Stomach smooth muscle (tissue), 2 donors: Measurements from ENCODE around the gene OR56A5.

Source experiments
- H3K27ac ChIP-seq: one replicate; pipeline ENCODE4 v1.7.0; 2013; ENCODE audit warnings: mild to moderate bottlenecking, low read length, inconsistent platforms
- H3K27me3 ChIP-seq, 2 donors: one replicate each; pipeline ENCODE4 v1.7.0; 2013; ENCODE audit warnings: low read length in 2 of 2; ENCODE audit not compliant: insufficient read depth in 2 of 2, control insufficient read depth in 1 of 2
- H3K36me3 ChIP-seq, 2 donors: one replicate each; pipeline ENCODE4 v1.7.0; 2013; ENCODE audit warnings: low read length in 2 of 2; ENCODE audit not compliant: control insufficient read depth in 2 of 2, insufficient read depth in 2 of 2
- H3K4me1 ChIP-seq: one replicate; pipeline ENCODE4 v1.7.0; 2013; ENCODE audit warnings: low read length; ENCODE audit not compliant: control insufficient read depth, insufficient read depth
- H3K4me3 ChIP-seq, 2 donors: one replicate each; pipeline ENCODE4 v1.7.0; 2013; ENCODE audit warnings: low read length in 2 of 2
- H3K9ac ChIP-seq, 2 donors: one replicate each; pipeline ENCODE4 v1.7.0; 2013; ENCODE audit warnings: low read length in 2 of 2, mild to moderate bottlenecking in 1 of 2
- H3K9me3 ChIP-seq, 2 donors: one replicate each; pipeline ENCODE4 v1.7.0; 2013; ENCODE audit warnings: low read length in 2 of 2; ENCODE audit not compliant: control insufficient read depth in 2 of 2
- donor health status: healthy.
- donor health status: Pancreatic carcinoma.

OR56A5 gene

GRCh38 chr11:5968394-5968793 lies at the start of gene OR56A5:
OR56A5 (minus strand) TSS chr11:5968494; CDS start chr11:5968494, 0 bp downstream.
- Histone ChIP-seq H3K36me3 (no peaks in the 10 kb centered on the region), H3K4me3 (no peak within 1 kb of the TSS), H3K4me1 (no peaks in the 10 kb centered on the region), H3K27ac (no peak within 1 kb of the TSS), H3K27me3 (no peaks in the 10 kb centered on the region), H3K9ac (no peak within 1 kb of the TSS), H3K9me3 (peaks cover 3 to 5% of the 10 kb centered on the region in 2 donors)

GRCh38 chr11:6013042-6013441 lies 44.7 kb upstream of the OR56A5 start:
- Histone ChIP-seq H3K4me1 (no peaks in the 10 kb centered on the region), H3K27me3 (peaks cover 2 to 3% of the 10 kb centered on the region in 2 donors), H3K9ac (no peak overlapping the region), H3K27ac (no peak overlapping the region), H3K9me3 (no peaks in the 10 kb centered on the region), H3K36me3 (no peaks in the 10 kb centered on the region), H3K4me3 (no peak overlapping the region)

GRCh38 chr11:6012035-6012668 lies 43.9 kb upstream of the OR56A5 start:
- H3K27me3 ChIP-seq = peaks cover 2 to 3% of the 10 kb centered on the region in 2 donors
- H3K36me3 ChIP-seq = no peaks in the 10 kb centered on the region
- H3K9me3 ChIP-seq = no peaks in the 10 kb centered on the region
- no peak overlapping the region for H3K4me3 ChIP-seq
- no peak overlapping the region for H3K27ac ChIP-seq
- no peaks in the 10 kb centered on the region for H3K4me1 ChIP-seq
- H3K9ac ChIP-seq = no peak overlapping the region

GRCh38 chr11:6006846-6007245 lies 38.6 kb upstream of the OR56A5 start, which contains the start of gene OR56A4:
OR56A4 (minus strand) TSS chr11:6006946; CDS start chr11:6002992, 3,954 bp downstream.
- H3K4me3 ChIP-seq = no peak within 1 kb of the TSS
- no peak within 1 kb of the TSS for H3K27ac ChIP-seq
- H3K9ac ChIP-seq = no peak within 1 kb of the TSS
- peaks cover 2 to 3% of the 10 kb centered on the region in 2 donors for H3K27me3 ChIP-seq
- no peaks in the 10 kb centered on the region for H3K9me3 ChIP-seq
- H3K4me1 ChIP-seq = no peaks in the 10 kb centered on the region
- no peaks in the 10 kb centered on the region for H3K36me3 ChIP-seq

- no peaks in the 10 kb centered on the region for H3K27me3 ChIP-seq
- H3K4me3 ChIP-seq = no peak overlapping the region
- H3K27ac ChIP-seq = no peak overlapping the region
- H3K9me3 ChIP-seq = no peaks in the 10 kb centered on the region
- H3K36me3 ChIP-seq = no peaks in the 10 kb centered on the region
- H3K4me1 ChIP-seq = no peaks in the 10 kb centered on the region
- no peak overlapping the region for H3K9ac ChIP-seq
Observed at GRCh38 chr11:6006395-6006794, 38.1 kb upstream of the OR56A5 start.

GRCh38 chr11:6002202-6002699 lies 34.0 kb upstream of the OR56A5 start:
- no peak overlapping the region for H3K27ac ChIP-seq
- no peaks in the 10 kb centered on the region for H3K27me3 ChIP-seq
- no peaks in the 10 kb centered on the region for H3K4me1 ChIP-seq
- no peaks in the 10 kb centered on the region for H3K36me3 ChIP-seq
- H3K9me3 ChIP-seq = no peaks in the 10 kb centered on the region
- H3K4me3 ChIP-seq = no peak overlapping the region
- no peak overlapping the region for H3K9ac ChIP-seq

GRCh38 chr11:5994791-5995190 lies 26.5 kb upstream of the OR56A5 start:
- Histone ChIP-seq H3K36me3 (no peaks in the 10 kb centered on the region), H3K27me3 (no peaks in the 10 kb centered on the region), H3K27ac (no peak overlapping the region), H3K4me1 (no peaks in the 10 kb centered on the region), H3K9ac (no peak overlapping the region), H3K9me3 (no peaks in the 10 kb centered on the region), H3K4me3 (no peak overlapping the region)

- H3K9me3 ChIP-seq = no peaks in the 10 kb centered on the region
- H3K27ac ChIP-seq = no peak overlapping the region
- no peak overlapping the region for H3K9ac ChIP-seq
- no peaks in the 10 kb centered on the region for H3K36me3 ChIP-seq
- H3K4me1 ChIP-seq = no peaks in the 10 kb centered on the region
- no peaks in the 10 kb centered on the region for H3K27me3 ChIP-seq
- no peak overlapping the region for H3K4me3 ChIP-seq
Observed at GRCh38 chr11:5992604-5993251, 24.4 kb upstream of the OR56A5 start.

GRCh38 chr11:5992150-5992549 lies 23.9 kb upstream of the OR56A5 start:
- Histone ChIP-seq H3K4me3 (no peak overlapping the region), H3K27me3 (no peaks in the 10 kb centered on the region), H3K9me3 (no peaks in the 10 kb centered on the region), H3K36me3 (no peaks in the 10 kb centered on the region), H3K9ac (no peak overlapping the region), H3K27ac (no peak overlapping the region), H3K4me1 (no peaks in the 10 kb centered on the region)

GRCh38 chr11:5989203-5989602 lies 20.9 kb upstream of the OR56A5 start:
- Histone ChIP-seq H3K4me3 (no peak overlapping the region), H3K9me3 (no peaks in the 10 kb centered on the region), H3K4me1 (no peaks in the 10 kb centered on the region), H3K9ac (no peak overlapping the region), H3K27me3 (peaks cover 0 to 2% of the 10 kb centered on the region in 2 donors), H3K36me3 (no peaks in the 10 kb centered on the region), H3K27ac (no peak overlapping the region)

GRCh38 chr11:5986885-5987284 lies 18.6 kb upstream of the OR56A5 start, which contains the start of gene OR52L1:
OR52L1 (minus strand) TSS chr11:5986985; CDS start chr11:5986930, 55 bp downstream.
- Histone ChIP-seq H3K9ac (no peak within 1 kb of the TSS), H3K4me1 (no peaks in the 10 kb centered on the region), H3K36me3 (no peaks in the 10 kb centered on the region), H3K27me3 (peaks cover 0 to 4% of the 10 kb centered on the region in 2 donors), H3K27ac (no peak within 1 kb of the TSS), H3K9me3 (peaks cover 0 to 4% of the 10 kb centered on the region in 2 donors), H3K4me3 (no peak within 1 kb of the TSS)
